Karpas-422 (cell line): Measurements from ENCODE around the gene NT5C2. TPM values are rescaled to one million over a fixed set of nuclear protein-coding genes. Genes with fewer than 3 reads are reported as not detected.
"Not testable (repeated sequence)": the region's sequence is repeated elsewhere in the genome, so short reads cannot be mapped to it uniquely, and the experiment has no call there.

Experiments
- DNase-seq: peaks from one replicate; pipeline ENCODE4 v3.0.0-alpha.2; 2015
- H2AFZ ChIP-seq: fragments of 200-600 bp; sonication (generic); 2 replicates; pipeline ENCODE4 v1.6.1; 2014; ENCODE audit warnings: antibody characterized with exemption, low read length, mixed read lengths
- H3K27ac ChIP-seq: fragments of 200-600 bp; sonication (generic); 2 replicates; pipeline ENCODE4 v1.5.1; 2014; ENCODE audit warnings: mild to moderate bottlenecking, low read length, moderate library complexity
- H3K27me3 ChIP-seq: fragments of 200-600 bp; sonication (generic); 2 replicates; pipeline ENCODE4 v1.6.1; 2014; ENCODE audit warnings: low read length, mixed read lengths
- H3K36me3 ChIP-seq: fragments of 200-600 bp; sonication (generic); 2 replicates; pipeline ENCODE4 v1.6.1; 2014; ENCODE audit warnings: low read length, mixed read lengths; ENCODE audit not compliant: insufficient read depth
- H3K4me1 ChIP-seq: fragments of 200-600 bp; sonication (generic); 2 replicates; pipeline ENCODE4 v1.6.1; 2014; ENCODE audit warnings: mild to moderate bottlenecking, low read length, mixed read lengths
- H3K4me2 ChIP-seq: fragments of 200-600 bp; sonication (generic); 2 replicates; pipeline ENCODE4 v1.6.1; 2014; ENCODE audit warnings: low read length, low read depth, mild to moderate bottlenecking; ENCODE audit not compliant: poor library complexity, severe bottlenecking
- H3K4me3 ChIP-seq: fragments of 200-600 bp; sonication (generic); 2 replicates; pipeline ENCODE4 v1.5.1; 2014; ENCODE audit warnings: mild to moderate bottlenecking, antibody characterized with exemption, low read length, mixed read lengths
- H3K79me2 ChIP-seq: fragments of 200-600 bp; sonication (generic); 2 replicates; pipeline ENCODE4 v1.6.1; 2014; ENCODE audit warnings: mild to moderate bottlenecking, low read length, mixed read lengths
- H3K9ac ChIP-seq: fragments of 200-600 bp; sonication (generic); 2 replicates; pipeline ENCODE4 v1.6.0; 2014; ENCODE audit warnings: low read length
- H3K9me2 ChIP-seq: fragments of 200-600 bp; sonication (generic), shearing (Covaris generic); replicated peaks from 2 replicates; pipeline ENCODE4 v1.6.0; 2014; ENCODE audit warnings: mild to moderate bottlenecking, low read length, moderate library complexity; ENCODE audit not compliant: insufficient read depth
- H3K9me3 ChIP-seq: fragments of 300-700, 200-600 bp; sonication (generic); 2 replicates; pipeline ENCODE4 v1.6.1; 2014; ENCODE audit warnings: low read length, mixed read lengths
- H4K20me1 ChIP-seq: fragments of 200-600 bp; sonication (generic); 2 replicates; pipeline ENCODE4 v1.6.1; 2014; ENCODE audit warnings: mild to moderate bottlenecking, antibody characterized with exemption, low read length, low read depth; ENCODE audit not compliant: insufficient read depth
- total RNA-seq: library from RNA; depleted of rRNA; stranded (reverse); fragments of >200 nt; shearing (Covaris generic); gene quantifications from 2 replicates; pipeline ENCODE4 v1.2.3, GENCODE V29; 2014; ENCODE audit warnings: low replicate concordance

The NT5C2 gene
- total RNA-seq, 1 experiment from 2014 or later, result 88.3 TPM

- H4K20me1 ChIP-seq, result no peaks in the 10 kb centered on the region
- no peaks in the 10 kb centered on the region for H3K9me2 ChIP-seq
- no peaks in the 10 kb centered on the region for H3K9me3 ChIP-seq
- peaks cover 7% of the 10 kb centered on the region for H3K79me2 ChIP-seq
- no peak overlapping the region for H2AFZ ChIP-seq
- H3K4me3 ChIP-seq, result no peak overlapping the region
- DNase-seq, result peak; percentile 31
- H3K4me2 ChIP-seq, result no peak overlapping the region
- H3K9ac ChIP-seq, result no peak overlapping the region
- H3K4me1 ChIP-seq, result peaks cover 20% of the 10 kb centered on the region
- no peaks in the 10 kb centered on the region for H3K36me3 ChIP-seq
- no peak overlapping the region for H3K27ac ChIP-seq
- no peaks in the 10 kb centered on the region; the same call in 1 of the 2 replicates for H3K27me3 ChIP-seq
Observed at GRCh38 chr10:103197174-103197573, 4.1 kb upstream of the NT5C2 start.

- no peaks in the 10 kb centered on the region for H3K36me3 ChIP-seq
- H3K4me2 ChIP-seq, result no peak overlapping the region
Observed at GRCh38 chr10:103196516-103196915, 3.4 kb upstream of the NT5C2 start.

GRCh38 chr10:103193820-103194529, 903 bp upstream of the NT5C2 start:
- H3K79me2 ChIP-seq, result peaks cover 37% of the 10 kb centered on the region
- H3K4me1 ChIP-seq, result peaks cover 33% of the 10 kb centered on the region
- H3K27ac ChIP-seq, result no peak overlapping the region
- H4K20me1 ChIP-seq, result no peaks in the 10 kb centered on the region
- no peaks in the 10 kb centered on the region; the same call in 1 of the 2 replicates for H3K27me3 ChIP-seq
- peak overlapping the region; percentile 87 for H3K4me3 ChIP-seq
- DNase-seq, result peak; percentile 47
- no peaks in the 10 kb centered on the region for H3K9me2 ChIP-seq
- H3K9me3 ChIP-seq, result no peaks in the 10 kb centered on the region
- peak overlapping the region; percentile 88 for H3K9ac ChIP-seq
- peak overlapping the region; percentile 88; the same call in 1 of the 2 replicates for H2AFZ ChIP-seq
- H3K36me3 ChIP-seq, result 0 out of 2 replicates have a peak, but pooled peaks cover 3% of the 10 kb centered on the region
- H3K4me2 ChIP-seq, result peak overlapping the region; percentile 79

More at GRCh38 chr10:103196516-103196915, 3.4 kb upstream of the NT5C2 start:
- DNase-seq, result no peak
- H3K9ac ChIP-seq, result no peak overlapping the region
- H3K4me3 ChIP-seq, result no peak overlapping the region
- no peak overlapping the region for H2AFZ ChIP-seq
- no peaks in the 10 kb centered on the region for H3K9me3 ChIP-seq
- no peaks in the 10 kb centered on the region for H3K9me2 ChIP-seq
- peaks cover 24% of the 10 kb centered on the region for H3K4me1 ChIP-seq
- peaks cover 14% of the 10 kb centered on the region for H3K79me2 ChIP-seq
- no peak overlapping the region for H3K27ac ChIP-seq
- H3K27me3 ChIP-seq, result no peaks in the 10 kb centered on the region; the same call in 1 of the 2 replicates
- no peaks in the 10 kb centered on the region for H4K20me1 ChIP-seq

- Histone ChIP-seq H3K9ac (peak overlapping the region; percentile 88), H3K36me3 (0 out of 2 replicates have a peak, but pooled peaks cover 4% of the 10 kb centered on the region), H3K27me3 (no peaks in the 10 kb centered on the region), H3K9me2 (no peaks in the 10 kb centered on the region), H4K20me1 (no peaks in the 10 kb centered on the region), H3K9me3 (no peaks in the 10 kb centered on the region), H3K4me3 (peak overlapping the region; percentile 87), H3K27ac (peak overlapping the region; percentile 56), H3K4me1 (peaks cover 25% of the 10 kb centered on the region), H3K4me2 (peak overlapping the region; percentile 73), H3K79me2 (peaks cover 51% of the 10 kb centered on the region), H2AFZ (peak overlapping the region; percentile 35)
- DNase-seq, result peak; percentile 91
Observed at GRCh38 chr10:103192451-103193106, 493 bp downstream of the NT5C2 start.

- peaks cover 25% of the 10 kb centered on the region for H3K4me1 ChIP-seq
- H3K9ac ChIP-seq, result peak overlapping the region; percentile 88
- H3K4me3 ChIP-seq, result peak overlapping the region; percentile 87
- H3K27me3 ChIP-seq, result no peaks in the 10 kb centered on the region
- H2AFZ ChIP-seq, result no peak overlapping the region
- peak overlapping the region; percentile 56 for H3K27ac ChIP-seq
- peaks cover 57% of the 10 kb centered on the region for H3K79me2 ChIP-seq
- H3K36me3 ChIP-seq, result 0 out of 2 replicates have a peak, but pooled peaks cover 5% of the 10 kb centered on the region
- peak; percentile 44 for DNase-seq
- H3K9me2 ChIP-seq, result no peaks in the 10 kb centered on the region
- no peaks in the 10 kb centered on the region for H3K9me3 ChIP-seq
- H4K20me1 ChIP-seq, result no peaks in the 10 kb centered on the region
- peak overlapping the region; percentile 73 for H3K4me2 ChIP-seq
Observed at GRCh38 chr10:103192089-103192450, 1.0 kb downstream of the NT5C2 start.

- H3K4me3 ChIP-seq, result peak overlapping the region; percentile 87
- H3K9me2 ChIP-seq, H3K27me3 ChIP-seq, H4K20me1 ChIP-seq, H3K36me3 ChIP-seq, H2AFZ ChIP-seq, H3K9me3 ChIP-seq, DNase-seq: not testable (repeated sequence)
- peaks cover 65% of the 10 kb centered on the region for H3K79me2 ChIP-seq
- peak overlapping the region; percentile 56 for H3K27ac ChIP-seq
- peak overlapping the region; percentile 88 for H3K9ac ChIP-seq
- peak overlapping the region; percentile 73 for H3K4me2 ChIP-seq
- H3K4me1 ChIP-seq, result peaks cover 28% of the 10 kb centered on the region
Observed at GRCh38 chr10:103191198-103191597, 1.9 kb downstream of the NT5C2 start.

- 0 out of 2 replicates have a peak, but pooled peaks cover 5% of the 10 kb centered on the region for H3K36me3 ChIP-seq
- no peak for DNase-seq
- peaks cover 42% of the 10 kb centered on the region for H3K4me1 ChIP-seq
- no peaks in the 10 kb centered on the region for H3K9me3 ChIP-seq
- no peaks in the 10 kb centered on the region for H3K9me2 ChIP-seq
- no peak overlapping the region for H3K4me2 ChIP-seq
- H3K27ac ChIP-seq, result no peak overlapping the region
- no peaks in the 10 kb centered on the region for H3K27me3 ChIP-seq
- H2AFZ ChIP-seq, result no peak overlapping the region
- peaks cover 89% of the 10 kb centered on the region for H3K79me2 ChIP-seq
- H4K20me1 ChIP-seq, result no peaks in the 10 kb centered on the region
- H3K4me3 ChIP-seq, result no peak overlapping the region
- no peak overlapping the region for H3K9ac ChIP-seq
Observed at GRCh38 chr10:103188853-103189252, 4.2 kb downstream of the NT5C2 start.

GRCh38 chr10:103186128-103186527, 6.9 kb downstream of the NT5C2 start:
- Histone ChIP-seq H3K27ac (no peak overlapping the region), H2AFZ (no peak overlapping the region), H3K27me3 (no peaks in the 10 kb centered on the region), H3K9ac (no peak overlapping the region), H3K4me1 (peaks cover 44% of the 10 kb centered on the region), H3K4me3 (no peak overlapping the region), H4K20me1 (no peaks in the 10 kb centered on the region), H3K79me2 (peaks cover 97% of the 10 kb centered on the region), H3K36me3 (peaks cover 5% of the 10 kb centered on the region; the same call in 1 of the 2 replicates), H3K9me2 (no peaks in the 10 kb centered on the region), H3K4me2 (no peak overlapping the region), H3K9me3 (no peaks in the 10 kb centered on the region)
- no peak for DNase-seq
